ENCODE measurements around the gene ERC2.

Gene ERC2

DNA sequence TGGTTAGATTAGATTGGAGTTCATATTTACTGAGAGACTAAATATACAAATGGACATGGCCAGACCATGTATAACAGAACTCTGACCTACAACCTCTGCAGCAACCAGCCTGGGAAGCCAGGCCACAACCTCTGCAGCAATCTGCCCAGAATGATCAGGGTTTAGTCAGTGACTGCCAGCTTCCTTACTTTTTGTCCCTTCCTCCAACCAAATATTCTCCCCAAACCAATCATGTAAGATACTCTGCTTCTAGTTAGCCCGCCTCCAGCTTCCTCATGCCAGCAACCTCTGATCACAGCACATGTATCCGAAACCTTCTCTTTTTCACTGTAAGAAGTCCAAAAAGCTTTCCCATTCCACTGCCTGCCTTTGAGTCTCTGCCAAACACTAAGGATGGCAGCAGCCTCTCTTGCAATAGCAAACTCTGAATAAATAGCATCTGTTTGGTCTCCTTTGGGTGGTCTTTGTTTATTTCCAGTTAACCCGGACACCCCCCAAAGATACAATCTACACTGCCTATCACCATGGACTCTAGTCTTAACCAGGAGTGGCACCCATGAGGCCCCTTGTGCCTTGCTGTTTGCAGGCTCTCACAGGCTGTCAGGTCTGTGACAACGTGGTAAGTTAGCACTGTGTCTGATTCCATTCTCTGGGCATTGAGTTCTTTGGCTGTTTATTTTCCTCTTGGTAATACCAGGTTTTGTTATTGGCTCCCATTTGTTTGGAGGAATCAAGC lies 102.2 kb downstream of the ERC2 start:
- DNase-seq, result no peak

GRCh38 chr3:56364665-56365064 lies 103.6 kb downstream of the ERC2 start:
- DNase-seq, result no peak

- no peak for DNase-seq
These were observed 104.5 kb downstream of the ERC2 start for GRCh38 chr3:56363720-56364119.

- DNase-seq, result no peak
These were observed 106.5 kb downstream of the ERC2 start for GRCh38 chr3:56361731-56362130.

DNA sequence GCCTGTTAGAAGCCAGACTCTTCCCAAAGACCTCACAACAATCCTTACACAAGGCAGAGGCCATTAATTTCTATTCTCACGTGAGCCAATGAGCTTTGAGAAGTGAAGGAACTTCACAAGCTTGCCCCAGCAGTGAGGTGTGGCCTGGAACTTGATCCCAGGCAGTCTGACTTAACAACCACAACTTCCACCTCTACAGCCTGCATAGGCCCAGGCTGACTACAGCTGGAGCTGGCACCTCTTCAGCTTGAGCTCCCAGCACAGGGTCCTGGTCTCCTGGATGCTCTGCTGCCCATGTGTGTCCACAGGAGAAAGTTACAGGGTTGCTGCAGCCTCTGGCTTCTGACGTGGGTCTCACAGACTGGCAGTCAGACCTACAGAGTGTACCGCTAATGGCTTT lies 111.0 kb downstream of the ERC2 start:
- DNase-seq, result no peak

GRCh38 chr3:56356808-56357207 lies 111.5 kb downstream of the ERC2 start:
- DNase-seq, result no peak

GRCh38 chr3:56355570-56356185 lies 112.6 kb downstream of the ERC2 start:
- DNase-seq, result no peak

GRCh38 chr3:56351537-56351936 lies 116.7 kb downstream of the ERC2 start:
- no peak for DNase-seq

DNA sequence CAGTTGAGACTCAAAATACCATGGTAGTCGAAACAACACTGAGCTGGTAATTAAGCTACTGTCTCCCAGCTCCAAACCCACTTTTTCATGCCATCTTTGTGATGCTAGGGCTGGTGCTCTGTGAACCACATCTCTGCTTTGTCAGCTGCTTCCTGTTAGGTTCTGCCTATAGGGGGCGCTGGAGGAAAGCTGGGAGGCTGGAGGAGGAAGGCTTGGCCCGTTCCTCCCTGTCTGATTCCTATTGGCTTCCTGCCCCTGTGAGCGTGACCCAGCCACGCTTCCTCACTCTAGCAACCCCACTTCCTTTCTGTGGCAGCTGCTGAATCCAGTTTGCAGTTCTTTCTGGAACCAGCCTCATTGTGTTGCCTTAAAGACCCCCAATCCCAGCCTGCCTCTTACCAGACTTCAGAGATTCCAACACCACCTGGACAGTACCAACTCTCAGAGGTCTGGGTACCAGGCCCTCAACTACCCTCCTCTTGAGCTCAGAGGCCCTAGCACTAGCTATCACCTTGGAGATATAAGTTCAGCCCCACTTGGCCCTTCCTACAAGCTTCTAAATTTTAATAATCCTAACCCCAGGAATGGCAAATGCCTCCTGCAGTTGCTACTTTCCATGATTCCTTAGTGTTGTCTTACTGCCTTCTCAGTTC lies 120.9 kb downstream of the ERC2 start:
- no peak for DNase-seq

GRCh38 chr3:56342475-56342874 lies 125.8 kb downstream of the ERC2 start:
- DNase-seq, result no peak

DNA sequence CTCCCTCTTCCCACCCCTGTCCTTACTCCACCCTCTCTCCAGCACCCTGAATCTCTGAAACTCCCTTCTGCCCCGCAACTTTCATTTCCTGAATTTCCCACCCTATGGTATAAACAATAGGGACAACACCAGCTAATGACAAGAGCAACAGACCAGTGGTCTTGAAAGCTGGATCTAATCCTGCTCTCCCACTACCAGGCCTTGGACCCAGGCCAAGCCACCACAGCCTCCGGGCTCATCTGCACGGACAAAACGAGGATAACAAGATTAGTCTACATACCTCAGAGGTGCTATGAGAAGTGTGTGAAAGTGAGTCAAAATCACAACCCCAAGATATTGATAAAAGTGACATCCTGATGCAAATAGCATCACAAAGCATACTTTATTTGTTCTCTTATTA lies 128.6 kb downstream of the ERC2 start:
- no peak for DNase-seq

DNA sequence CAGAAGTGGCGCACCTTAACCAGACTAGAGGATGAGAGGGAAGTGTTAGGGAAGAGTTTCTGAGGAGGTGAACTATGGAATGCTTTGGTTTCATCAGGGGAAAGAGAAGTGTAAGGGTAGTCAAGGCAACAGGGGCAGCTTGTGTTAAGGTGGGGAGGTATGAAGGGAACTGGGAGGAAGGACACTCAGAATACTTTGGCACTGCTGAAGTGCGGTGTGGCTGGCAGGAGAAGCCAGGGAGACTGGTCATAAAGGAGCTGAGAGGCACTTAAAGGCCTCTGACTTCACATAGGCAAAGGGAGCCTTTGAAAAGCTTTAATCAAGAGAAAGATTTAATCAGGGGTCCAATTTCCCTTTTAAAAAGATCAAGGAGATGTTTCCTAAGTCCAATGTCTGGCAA lies 129.0 kb downstream of the ERC2 start:
- no peak for DNase-seq

DNA sequence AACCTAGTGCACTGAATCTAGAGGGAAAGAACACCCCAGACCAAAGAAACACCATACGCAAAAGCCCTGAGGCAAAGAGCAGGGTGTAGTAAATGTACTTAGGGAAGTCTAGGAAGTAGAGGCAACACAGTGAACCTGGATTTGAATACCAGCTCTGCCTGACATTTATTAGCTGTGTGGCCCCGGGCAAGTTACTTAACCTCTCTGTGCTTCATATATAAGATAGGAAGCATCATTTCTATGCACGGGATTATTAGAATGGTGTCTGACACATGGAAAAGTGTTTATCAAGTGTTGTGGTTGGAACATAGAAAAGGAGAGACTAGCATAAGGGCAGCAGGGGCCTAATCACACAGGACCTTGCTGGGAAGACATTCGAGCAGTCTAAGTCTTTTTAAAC lies 132.2 kb downstream of the ERC2 start:
- DNase-seq, result no peak

DNA sequence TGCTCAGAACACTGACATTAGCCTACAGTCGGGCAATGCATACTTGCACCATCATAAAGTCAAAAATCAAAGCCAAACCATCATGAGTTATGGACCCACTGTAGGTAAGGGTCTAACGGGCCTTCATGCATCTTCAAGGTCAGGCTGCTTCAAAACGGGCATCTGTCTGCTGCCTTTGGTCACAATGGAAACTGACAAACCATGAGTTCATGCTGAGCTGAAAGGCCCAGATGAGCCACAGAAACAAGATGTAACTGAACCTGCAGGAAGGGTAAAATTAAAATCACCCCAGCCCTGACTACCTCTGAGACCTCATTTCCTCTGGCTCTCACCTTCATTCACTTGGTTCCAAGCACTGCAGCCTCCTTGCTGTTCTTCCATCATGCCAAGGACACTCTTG lies 143.8 kb downstream of the ERC2 start:
- DNase-seq, result no peak

GRCh38 chr3:56323986-56324420 lies 144.3 kb downstream of the ERC2 start:
- DNase-seq, result no peak

- DNase-seq, result no peak
These were observed 145.4 kb downstream of the ERC2 start for GRCh38 chr3:56322862-56323261.

DNA sequence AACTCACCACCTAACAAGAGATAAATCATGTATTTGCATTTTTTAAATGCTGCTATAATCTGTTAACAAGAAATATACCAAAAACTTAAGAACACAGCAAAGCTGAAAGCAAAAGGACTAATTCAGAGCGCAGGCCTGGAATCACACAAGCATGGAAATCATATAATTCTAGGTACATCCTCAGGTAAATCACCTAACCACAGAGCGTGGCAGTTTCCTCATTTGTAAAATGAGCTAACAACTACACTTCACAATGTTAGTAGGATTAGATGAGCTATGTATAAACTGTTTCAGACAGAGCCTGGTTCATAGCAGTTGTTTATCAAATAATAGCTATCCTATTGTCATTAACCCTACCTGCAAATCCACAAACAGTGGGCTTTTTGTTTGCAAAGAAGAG lies 146.4 kb downstream of the ERC2 start:
- no peak for DNase-seq

DNA sequence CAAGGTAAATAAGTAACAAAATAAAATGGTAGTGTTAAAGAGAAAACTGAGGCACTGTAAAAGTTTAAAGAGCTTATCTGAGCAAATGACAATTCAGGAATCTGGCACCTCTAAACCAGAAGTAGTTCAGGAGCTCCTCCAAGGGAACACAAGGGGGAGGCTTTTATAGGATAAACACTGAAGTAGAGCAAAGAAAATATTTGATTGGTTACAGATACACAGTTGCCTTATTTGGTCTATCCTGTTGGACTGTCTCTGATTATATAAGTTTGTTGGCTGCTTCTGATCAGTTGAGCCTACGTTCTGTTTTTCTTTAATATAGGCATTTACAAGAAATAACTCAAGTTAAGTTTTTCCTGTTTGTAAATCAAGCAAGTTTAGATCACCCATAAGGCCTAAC lies 146.9 kb downstream of the ERC2 start:
- no peak for DNase-seq

DNA sequence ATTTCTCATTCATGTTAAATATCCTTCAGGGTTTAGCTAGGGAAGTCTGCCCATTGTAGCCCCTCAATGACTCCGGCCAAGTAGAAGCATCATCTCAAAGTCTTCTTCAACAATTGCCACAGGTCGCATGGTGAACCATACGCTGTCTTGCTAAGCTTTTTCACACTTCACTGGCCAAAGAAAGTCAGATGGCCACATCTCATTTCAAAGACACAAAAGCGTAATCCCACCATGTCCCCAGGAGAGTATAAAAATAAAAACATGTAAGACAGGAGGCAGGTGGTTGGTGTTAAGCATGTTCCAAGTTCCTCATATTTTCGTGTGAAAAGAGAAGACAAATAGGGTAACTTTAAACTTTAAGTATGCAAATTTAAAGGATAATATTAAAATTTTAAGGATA lies 147.4 kb downstream of the ERC2 start:
- DNase-seq, result no peak

- DNase-seq, result no peak
These were observed 149.4 kb downstream of the ERC2 start for GRCh38 chr3:56318891-56319290.

DNA sequence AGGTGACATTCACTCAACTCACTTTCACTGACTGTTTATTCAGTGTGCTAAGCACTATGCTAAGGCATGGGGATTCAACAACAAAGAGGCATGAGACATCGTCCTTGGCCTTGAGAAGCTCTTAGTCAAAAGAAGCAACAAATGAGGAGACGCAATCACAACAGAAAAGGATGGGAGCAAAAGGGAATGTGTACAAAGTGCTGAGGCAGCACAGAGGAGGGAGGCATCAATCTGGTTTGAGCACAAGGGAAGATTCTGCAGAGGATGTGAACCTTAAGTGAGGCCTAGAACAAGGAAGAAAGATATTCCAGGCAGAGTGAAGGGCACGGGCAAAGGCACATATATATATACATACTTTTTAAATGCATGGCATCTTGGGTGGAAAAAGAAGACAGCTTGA lies 151.3 kb downstream of the ERC2 start:
- no peak for DNase-seq

GRCh38 chr3:56314842-56315241 lies 153.4 kb downstream of the ERC2 start:
- DNase-seq, result no peak

DNA sequence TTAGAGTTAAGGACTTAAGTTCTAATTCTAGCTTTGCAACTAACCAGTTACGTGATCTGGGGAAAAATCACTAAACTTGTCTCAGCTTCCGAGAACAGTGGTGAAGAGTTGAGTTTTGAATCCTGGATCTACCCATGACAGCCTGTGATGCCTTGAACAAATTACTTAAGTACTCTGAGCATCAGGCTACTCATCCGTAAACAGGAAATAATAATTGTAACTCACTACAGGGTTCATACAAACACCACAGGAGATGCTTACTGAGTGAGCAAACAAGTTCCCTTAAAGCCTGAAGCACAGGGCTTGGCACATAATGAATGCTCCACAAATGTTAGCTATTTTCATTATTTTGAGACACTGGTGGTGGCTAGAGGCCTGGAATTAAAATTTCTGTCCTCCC lies 158.8 kb downstream of the ERC2 start:
- no peak for DNase-seq

DNA sequence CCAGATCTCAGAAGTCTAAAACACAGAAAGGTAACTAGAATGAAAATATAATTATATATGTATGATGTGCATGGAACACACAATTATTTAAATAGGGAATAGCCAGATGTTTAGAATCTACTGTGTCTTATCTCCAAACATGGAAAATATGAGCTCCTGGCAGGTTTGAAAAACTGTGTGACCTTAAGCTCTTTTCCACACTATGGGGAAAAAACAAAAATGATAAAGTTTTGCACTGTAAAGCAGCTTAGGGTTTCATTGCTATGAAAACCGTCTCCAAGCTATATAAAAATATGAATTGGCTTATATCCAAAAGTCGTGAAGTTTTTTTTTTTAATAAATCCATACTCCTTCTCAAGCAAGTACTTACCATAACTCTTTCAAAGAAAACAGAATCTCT lies 159.8 kb downstream of the ERC2 start:
- DNase-seq, result no peak

GRCh38 chr3:56304069-56304468 lies 164.2 kb downstream of the ERC2 start:
- no peak for DNase-seq
